Endodermal cell (in vitro differentiated cells): ENCODE results near the gene DCTN4. TPM values are rescaled to one million over a fixed set of nuclear protein-coding genes. Genes with fewer than 3 reads are reported as not detected.

Experiments
- DNase-seq: peaks from one replicate; pipeline ENCODE4 v3.0.0-alpha.2; 2017
- H3K27ac ChIP-seq: 2 replicates; pipeline ENCODE4 v1.5.1; 2013; ENCODE audit warnings: mild to moderate bottlenecking, low read depth, low read length, moderate library complexity
- H3K27me3 ChIP-seq: 2 replicates; pipeline ENCODE4 v1.6.1; 2013; ENCODE audit warnings: mild to moderate bottlenecking, low read length, moderate library complexity; ENCODE audit not compliant: insufficient read depth, control insufficient read depth, poor library complexity, severe bottlenecking
- H3K36me3 ChIP-seq: 2 replicates; pipeline ENCODE4 v1.7.0; 2013; ENCODE audit warnings: mild to moderate bottlenecking, low read length, moderate library complexity; ENCODE audit not compliant: control insufficient read depth, insufficient read depth
- H3K4me1 ChIP-seq: one replicate; pipeline ENCODE4 v1.7.0; 2013; ENCODE audit warnings: low read length; ENCODE audit not compliant: control insufficient read depth, insufficient read depth
- H3K4me3 ChIP-seq: 2 replicates; pipeline ENCODE4 v1.5.1; 2013; ENCODE audit warnings: mild to moderate bottlenecking, low read length, moderate library complexity
- H3K9ac ChIP-seq: 2 replicates; pipeline ENCODE4 v1.6.1; 2013; ENCODE audit warnings: mild to moderate bottlenecking, low read length, moderate library complexity; ENCODE audit not compliant: poor library complexity, severe bottlenecking; ENCODE audit errors: extremely low read depth
- H3K9me3 ChIP-seq: 2 replicates; pipeline ENCODE4 v1.6.1; 2013; ENCODE audit warnings: mild to moderate bottlenecking, low read length, moderate library complexity; ENCODE audit not compliant: control insufficient read depth
- H3K27ac Mint-ChIP-seq: 2 replicates; pipeline ENCODE4 v1.8.0; 2020; ENCODE audit warnings: mixed read lengths
- H3K27me3 Mint-ChIP-seq: 2 replicates; pipeline ENCODE4 v1.8.0; 2021; ENCODE audit warnings: mild to moderate bottlenecking, mixed read lengths; ENCODE audit not compliant: insufficient read depth
- H3K36me3 Mint-ChIP-seq: 2 replicates; pipeline ENCODE4 v1.8.0; 2020; ENCODE audit warnings: low read depth, mixed read lengths
- H3K4me1 Mint-ChIP-seq: 2 replicates; pipeline ENCODE4 v1.8.0; 2020; ENCODE audit warnings: mixed read lengths
- H3K4me3 Mint-ChIP-seq: 2 replicates; pipeline ENCODE4 v1.8.0; 2020; ENCODE audit warnings: mild to moderate bottlenecking, moderate library complexity, mixed read lengths
- H3K9me3 Mint-ChIP-seq: 2 replicates; pipeline ENCODE4 v1.8.0; 2020; ENCODE audit warnings: mild to moderate bottlenecking, mixed read lengths
- WGBS, 2 experiments: methylation state at CpG; one replicate each; pipeline versions ENCODE4 v1.1.5 to v1.1.7; 2013; ENCODE audit warnings: missing lambda C conversion rate in 2 of 2, mixed read lengths in 1 of 2; ENCODE audit not compliant: insufficient coverage in 1 of 2, insufficient read length in 1 of 2; 5-methylcytosine and 5-hydroxymethylcytosine counted together
- total RNA-seq, 2 donors: library from RNA; stranded (reverse); fragmentation: NEBNext Ultra II Directional in 1 of 2; extraction: Animal tissue kit (Norgen Biotek cat#: 25700) in 1 of 2; gene quantifications; 2 replicates in 1 of 2; 3 replicates in 1 of 2; pipeline ENCODE4 v1.2.1, GENCODE V29; 2021
- TF ChIP-seq, protein P1 (sequence below): fragments of 200-600 bp; sonication (generic); conservative IDR thresholded peaks from 2 replicates; pipeline ENCODE4 v1.5.0; 2021; ENCODE audit warnings: antibody characterized with exemption, mild to moderate bottlenecking

The DCTN4 gene
- total RNA-seq, 2 donors from 2014 or later: 51.5 to 64.3 TPM

DNA sequence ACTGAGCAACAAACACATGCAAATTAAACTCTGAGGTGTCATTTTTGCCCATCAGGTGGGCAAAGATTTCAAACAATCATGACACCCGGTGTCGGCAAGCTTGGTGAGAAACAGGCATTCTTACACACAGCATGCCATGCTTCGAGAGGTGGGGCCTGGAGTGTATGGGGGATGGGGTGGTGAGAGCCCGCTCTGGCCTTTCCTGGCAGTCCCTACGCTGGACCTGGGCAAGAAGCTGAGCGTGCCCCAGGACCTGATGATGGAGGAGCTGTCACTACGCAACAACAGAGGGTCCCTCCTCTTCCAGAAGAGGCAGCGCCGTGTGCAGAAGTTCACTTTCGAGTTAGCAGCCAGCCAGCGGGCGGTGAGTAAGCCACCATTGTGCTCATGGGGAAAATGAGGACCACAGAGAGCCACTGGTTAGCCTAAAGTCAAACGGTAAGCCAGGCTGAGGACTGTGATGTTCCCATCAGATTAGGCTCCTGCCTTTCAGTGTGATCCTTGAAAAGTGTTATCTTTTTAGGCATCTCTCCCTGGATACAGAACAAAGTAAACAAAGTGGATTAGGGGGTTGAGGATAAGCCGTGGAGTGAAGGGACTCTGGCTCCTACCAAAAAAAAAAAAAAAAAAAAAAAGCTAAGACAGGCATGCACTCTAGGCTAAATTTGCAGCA lies 88.4 kb downstream of the DCTN4 start:
- no peak for DNase-seq
- peaks cover 9% of the 10 kb centered on the region for H3K36me3 Mint-ChIP-seq
- Histone ChIP-seq H3K36me3 (no peaks in the 10 kb centered on the region), H3K9me3 (peaks cover 5% of the 10 kb centered on the region), H3K27me3 (no peaks in the 10 kb centered on the region), H3K4me3 (peak overlapping the region; percentile 32), H3K27ac (no peak overlapping the region), H3K9ac (no peak overlapping the region), H3K4me1 (peaks cover 8% of the 10 kb centered on the region)
- H3K27ac Mint-ChIP-seq: peak overlapping the region; percentile 88
- H3K4me1 Mint-ChIP-seq: peaks cover 21% of the 10 kb centered on the region
- 62 to 75% methylated on average over 12 to 14 of the region's 14 CpGs for WGBS, 2 experiments
- TF ChIP-seq, protein P1, sequence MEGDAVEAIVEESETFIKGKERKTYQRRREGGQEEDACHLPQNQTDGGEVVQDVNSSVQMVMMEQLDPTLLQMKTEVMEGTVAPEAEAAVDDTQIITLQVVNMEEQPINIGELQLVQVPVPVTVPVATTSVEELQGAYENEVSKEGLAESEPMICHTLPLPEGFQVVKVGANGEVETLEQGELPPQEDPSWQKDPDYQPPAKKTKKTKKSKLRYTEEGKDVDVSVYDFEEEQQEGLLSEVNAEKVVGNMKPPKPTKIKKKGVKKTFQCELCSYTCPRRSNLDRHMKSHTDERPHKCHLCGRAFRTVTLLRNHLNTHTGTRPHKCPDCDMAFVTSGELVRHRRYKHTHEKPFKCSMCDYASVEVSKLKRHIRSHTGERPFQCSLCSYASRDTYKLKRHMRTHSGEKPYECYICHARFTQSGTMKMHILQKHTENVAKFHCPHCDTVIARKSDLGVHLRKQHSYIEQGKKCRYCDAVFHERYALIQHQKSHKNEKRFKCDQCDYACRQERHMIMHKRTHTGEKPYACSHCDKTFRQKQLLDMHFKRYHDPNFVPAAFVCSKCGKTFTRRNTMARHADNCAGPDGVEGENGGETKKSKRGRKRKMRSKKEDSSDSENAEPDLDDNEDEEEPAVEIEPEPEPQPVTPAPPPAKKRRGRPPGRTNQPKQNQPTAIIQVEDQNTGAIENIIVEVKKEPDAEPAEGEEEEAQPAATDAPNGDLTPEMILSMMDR: no peak
- H3K9me3 Mint-ChIP-seq: peaks cover 4% of the 10 kb centered on the region
- peak overlapping the region; percentile 81 for H3K4me3 Mint-ChIP-seq
- no peaks in the 10 kb centered on the region for H3K27me3 Mint-ChIP-seq

DNA sequence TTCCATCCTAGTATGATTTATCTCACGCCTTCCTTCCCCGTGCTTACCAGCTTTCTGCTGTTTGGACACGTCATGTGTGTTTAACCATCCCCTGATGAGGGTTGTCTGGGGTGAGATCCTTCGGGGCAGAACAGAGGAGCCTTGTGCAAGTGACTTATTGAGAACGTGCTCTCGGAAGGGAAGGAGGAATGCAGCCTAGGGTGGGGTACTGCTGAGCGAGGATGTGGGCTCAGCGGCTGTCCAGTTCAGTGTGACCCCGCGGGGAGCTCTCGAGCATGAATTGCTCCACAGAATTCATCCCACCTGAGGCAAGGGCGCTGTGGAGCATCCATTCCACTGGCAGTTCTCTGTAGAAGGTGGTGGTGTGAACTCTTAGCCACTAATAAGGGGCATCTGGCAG lies 93.8 kb downstream of the DCTN4 start:
- H3K27me3 ChIP-seq: no peaks in the 10 kb centered on the region
- H3K27ac Mint-ChIP-seq: no peak overlapping the region
- H3K4me1 Mint-ChIP-seq: peaks cover 22% of the 10 kb centered on the region
- no peaks in the 10 kb centered on the region for H3K36me3 ChIP-seq
- no peak overlapping the region for H3K4me3 ChIP-seq
- TF ChIP-seq, protein P1: no peak
- no peak overlapping the region for H3K9ac ChIP-seq
- peaks cover 4% of the 10 kb centered on the region for H3K27me3 Mint-ChIP-seq
- peaks cover 8% of the 10 kb centered on the region for H3K36me3 Mint-ChIP-seq
- peaks cover 2% of the 10 kb centered on the region for H3K9me3 ChIP-seq
- peaks cover 2% of the 10 kb centered on the region for H3K9me3 Mint-ChIP-seq
- 86 to 95% methylated on average over 3 to 12 of the region's 12 CpGs for WGBS, 2 experiments
- peaks cover 8% of the 10 kb centered on the region for H3K4me1 ChIP-seq
- H3K4me3 Mint-ChIP-seq: no peak overlapping the region
- DNase-seq: no peak
- no peak overlapping the region for H3K27ac ChIP-seq

DNA sequence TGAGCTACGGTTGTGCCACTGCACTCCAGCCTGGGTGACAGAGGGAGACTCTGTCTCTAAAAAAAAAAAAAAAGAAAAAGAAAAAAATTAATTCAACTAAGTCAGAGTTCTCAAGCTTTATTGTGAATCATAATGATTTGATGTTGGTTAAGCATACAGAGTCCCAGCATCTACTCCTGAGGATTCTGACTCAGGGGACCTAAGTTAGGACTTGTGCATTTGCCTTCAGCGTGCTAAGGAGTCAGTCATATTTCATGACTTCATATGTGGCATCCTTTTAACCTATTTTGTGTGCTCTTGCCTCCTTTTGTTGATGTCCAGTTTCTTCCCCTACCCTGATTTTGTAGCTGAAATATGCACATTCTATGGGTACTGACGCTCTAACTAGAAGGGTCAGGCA lies 94.9 kb downstream of the DCTN4 start:
- H3K4me1 Mint-ChIP-seq: peaks cover 25% of the 10 kb centered on the region
- no peaks in the 10 kb centered on the region for H3K36me3 ChIP-seq
- H3K27ac ChIP-seq: no peak overlapping the region
- TF ChIP-seq, protein P1: no peak
- peaks cover 4% of the 10 kb centered on the region for H3K27me3 Mint-ChIP-seq
- no peaks in the 10 kb centered on the region for H3K9me3 ChIP-seq
- DNase-seq: no peak
- 96 to 98% methylated on average over 2 to 3 of the region's 3 CpGs for WGBS, 2 experiments
- H3K27ac Mint-ChIP-seq: no peak overlapping the region
- H3K4me1 ChIP-seq: peaks cover 15% of the 10 kb centered on the region
- no peaks in the 10 kb centered on the region for H3K9me3 Mint-ChIP-seq
- no peak overlapping the region for H3K4me3 ChIP-seq
- no peak overlapping the region for H3K4me3 Mint-ChIP-seq
- no peak overlapping the region for H3K9ac ChIP-seq
- no peaks in the 10 kb centered on the region for H3K27me3 ChIP-seq
- peaks cover 4% of the 10 kb centered on the region for H3K36me3 Mint-ChIP-seq
